Measurements from ENCODE around the gene OPN4. TPM values are rescaled to one million over a fixed set of nuclear protein-coding genes. Genes with fewer than 3 reads are reported as not detected.

The OPN4 gene
- polyA plus RNA-seq, 4 donors: not detected

- DNase-seq (ENCODE audit: low read depth in 4 of 4, low spot score in 2 of 4): no peak
Measured at GRCh38 chr10:86674912-86675311, 20.6 kb downstream of the OPN4 start.

GRCh38 chr10:86677374-86677773 lies 23.0 kb downstream of the OPN4 start:
- DNase-seq (ENCODE audit: low read depth in 4 of 4, low spot score in 2 of 4): no peak

- no peak for DNase-seq (ENCODE audit: low read depth in 4 of 4, low spot score in 2 of 4)
Measured at GRCh38 chr10:86678999-86679792, 24.8 kb downstream of the OPN4 start.

- DNase-seq (ENCODE audit: low read depth in 4 of 4, low spot score in 2 of 4): no peak
Measured at GRCh38 chr10:86681047-86681446, 26.7 kb downstream of the OPN4 start.

- DNase-seq (ENCODE audit: low read depth in 4 of 4, low spot score in 2 of 4): no peak
Measured at GRCh38 chr10:86681722-86682386, 27.5 kb downstream of the OPN4 start.

- no peak for DNase-seq (ENCODE audit: low read depth in 4 of 4, low spot score in 2 of 4)
Measured at GRCh38 chr10:86682675-86683074, 28.3 kb downstream of the OPN4 start.

- no peak for DNase-seq (ENCODE audit: low read depth in 4 of 4, low spot score in 2 of 4)
Measured at GRCh38 chr10:86684331-86685097, 30.2 kb downstream of the OPN4 start.

GRCh38 chr10:86685416-86685815 lies 31.1 kb downstream of the OPN4 start:
- DNase-seq (ENCODE audit: low read depth in 4 of 4, low spot score in 2 of 4): no peak

GRCh38 chr10:86685893-86686632 lies 31.7 kb downstream of the OPN4 start:
- no peak for DNase-seq (ENCODE audit: low read depth in 4 of 4, low spot score in 2 of 4)

GRCh38 chr10:86686972-86687371 lies 32.6 kb downstream of the OPN4 start:
- no peak for DNase-seq (ENCODE audit: low read depth in 4 of 4, low spot score in 2 of 4)

GRCh38 chr10:86687750-86688149 lies 33.4 kb downstream of the OPN4 start:
- no peak for DNase-seq (ENCODE audit: low read depth in 4 of 4, low spot score in 2 of 4)

GRCh38 chr10:86688398-86688921 lies 34.1 kb downstream of the OPN4 start:
- DNase-seq (ENCODE audit: low read depth in 4 of 4, low spot score in 2 of 4): no peak

- DNase-seq (ENCODE audit: low read depth in 4 of 4, low spot score in 2 of 4): no peak
Measured at GRCh38 chr10:86689146-86689545, 34.8 kb downstream of the OPN4 start.

- DNase-seq (ENCODE audit: low read depth in 4 of 4, low spot score in 2 of 4): no peak
Measured at GRCh38 chr10:86690231-86690630, 35.9 kb downstream of the OPN4 start.

- no peak for DNase-seq (ENCODE audit: low read depth in 4 of 4, low spot score in 2 of 4)
Measured at GRCh38 chr10:86690657-86691084, 36.3 kb downstream of the OPN4 start.

GRCh38 chr10:86691333-86692022 lies 37.1 kb downstream of the OPN4 start:
- DNase-seq (ENCODE audit: low read depth in 4 of 4, low spot score in 2 of 4): no peak

GRCh38 chr10:86692023-86692514 lies 37.7 kb downstream of the OPN4 start:
- DNase-seq (ENCODE audit: low read depth in 4 of 4, low spot score in 2 of 4): no peak

- no peak for DNase-seq (ENCODE audit: low read depth in 4 of 4, low spot score in 2 of 4)
Measured at GRCh38 chr10:86692664-86693063, 38.3 kb downstream of the OPN4 start.

- DNase-seq (ENCODE audit: low read depth in 4 of 4, low spot score in 2 of 4): no peak
Measured at GRCh38 chr10:86693275-86693674, 38.9 kb downstream of the OPN4 start.

Data from left renal cortex interstitium (tissue), 4 donors.